Mammary epithelial cell (primary cell): ENCODE results near the gene TUBG1.

Experiments used
- EZH2 ChIP-seq: IDR thresholded peaks from 2 replicates; pipeline ENCODE4 v1.6.1; 2012; ENCODE audit warnings: low read length, inconsistent platforms, borderline replicate concordance
- TF ChIP-seq, protein P1 (sequence below), 2 donors: IDR thresholded peaks in 1 of 2; conservative IDR thresholded peaks in 1 of 2; 2 replicates each; pipeline ENCODE4 v1.5.1; 2011 to 2012; ENCODE audit warnings: inconsistent platforms in 2 of 2, low read length in 2 of 2, mild to moderate bottlenecking in 2 of 2, control low read depth in 1 of 2, low read depth in 1 of 2; ENCODE audit not compliant: insufficient read depth in 1 of 2; ENCODE audit errors: extremely low read depth in 1 of 2

DNA sequence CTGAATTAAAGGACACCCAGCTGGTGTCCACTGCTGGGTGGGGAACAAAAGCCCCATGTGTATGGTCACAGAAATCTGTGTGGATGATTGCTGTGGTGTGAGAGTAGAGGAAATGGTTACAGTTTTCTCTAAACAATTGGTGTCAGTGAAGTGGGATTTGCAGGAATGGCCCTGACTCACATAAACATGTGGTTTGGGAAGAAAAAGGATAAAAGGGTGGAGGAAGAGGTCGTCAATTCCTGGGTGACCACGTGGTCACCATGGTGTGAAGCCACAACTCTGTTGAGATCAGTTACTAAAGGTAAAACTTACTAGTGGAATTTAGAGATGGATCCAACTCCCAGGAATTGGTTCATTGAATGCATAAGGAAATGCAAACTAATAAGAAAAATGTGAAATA, 46.0 kb downstream of the TUBG1 start:
- no peak for TF ChIP-seq EZH2
- TF ChIP-seq, protein P1, sequence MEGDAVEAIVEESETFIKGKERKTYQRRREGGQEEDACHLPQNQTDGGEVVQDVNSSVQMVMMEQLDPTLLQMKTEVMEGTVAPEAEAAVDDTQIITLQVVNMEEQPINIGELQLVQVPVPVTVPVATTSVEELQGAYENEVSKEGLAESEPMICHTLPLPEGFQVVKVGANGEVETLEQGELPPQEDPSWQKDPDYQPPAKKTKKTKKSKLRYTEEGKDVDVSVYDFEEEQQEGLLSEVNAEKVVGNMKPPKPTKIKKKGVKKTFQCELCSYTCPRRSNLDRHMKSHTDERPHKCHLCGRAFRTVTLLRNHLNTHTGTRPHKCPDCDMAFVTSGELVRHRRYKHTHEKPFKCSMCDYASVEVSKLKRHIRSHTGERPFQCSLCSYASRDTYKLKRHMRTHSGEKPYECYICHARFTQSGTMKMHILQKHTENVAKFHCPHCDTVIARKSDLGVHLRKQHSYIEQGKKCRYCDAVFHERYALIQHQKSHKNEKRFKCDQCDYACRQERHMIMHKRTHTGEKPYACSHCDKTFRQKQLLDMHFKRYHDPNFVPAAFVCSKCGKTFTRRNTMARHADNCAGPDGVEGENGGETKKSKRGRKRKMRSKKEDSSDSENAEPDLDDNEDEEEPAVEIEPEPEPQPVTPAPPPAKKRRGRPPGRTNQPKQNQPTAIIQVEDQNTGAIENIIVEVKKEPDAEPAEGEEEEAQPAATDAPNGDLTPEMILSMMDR (conservative IDR thresholded peaks at IDR 0.05 in 1 of 2, IDR thresholded peaks at IDR 0.05 in 1 of 2; ENCODE audit: extremely low read depth in 1 of 2, insufficient read depth in 1 of 2, low read depth in 1 of 2, low read length in 2 of 2) = no peak
